Natural killer cell (primary cell): ENCODE measurements around the gene PRKG1. TPM values are rescaled to one million over a fixed set of nuclear protein-coding genes. Genes with fewer than 3 reads are reported as not detected.

Experiments used
- ATAC-seq, 3 donors: fragments of 150-1000 bp in 2 of 3; fragments of 200-7000 bp in 1 of 3; cut with Tn5 transposase; 1 replicate in 1 of 3; 2 replicates in 2 of 3; pipeline ENCODE4 v1.10.0; 2021; ENCODE audit warnings: mild to moderate bottlenecking in 2 of 3, moderate library complexity in 2 of 3
- DNase-seq, 2 donors: peaks; one replicate each; pipeline versions ENCODE4 v3.0.0 to v3.0.0-alpha.2; 2013 to 2021; ENCODE audit warnings: mixed read lengths in 1 of 2
- H3K27ac ChIP-seq: one replicate; pipeline ENCODE4 v1.5.1; 2013; ENCODE audit warnings: mild to moderate bottlenecking, low read length
- H3K27me3 ChIP-seq: one replicate; pipeline ENCODE4 v1.6.1; 2013; ENCODE audit warnings: low read length; ENCODE audit not compliant: control insufficient read depth, insufficient read depth
- H3K36me3 ChIP-seq: one replicate; pipeline ENCODE4 v1.6.1; 2013; ENCODE audit warnings: low read length; ENCODE audit not compliant: control insufficient read depth, insufficient read depth
- H3K4me1 ChIP-seq: one replicate; pipeline ENCODE4 v1.6.1; 2013; ENCODE audit warnings: low read length; ENCODE audit not compliant: control insufficient read depth, insufficient read depth
- H3K4me3 ChIP-seq: one replicate; pipeline ENCODE4 v1.5.1; 2013; ENCODE audit warnings: low read length
- H3K9me3 ChIP-seq: one replicate; pipeline ENCODE4 v1.6.1; 2013; ENCODE audit warnings: low read length; ENCODE audit not compliant: control insufficient read depth, insufficient read depth
- H3K27ac Mint-ChIP-seq, 2 donors: one replicate each; pipeline ENCODE4 v1.8.0; 2022; ENCODE audit warnings: mild to moderate bottlenecking in 2 of 2, mixed read lengths in 2 of 2, moderate library complexity in 1 of 2
- H3K27me3 Mint-ChIP-seq, 2 donors: one replicate each; pipeline ENCODE4 v1.8.0; 2022; ENCODE audit warnings: low read depth in 2 of 2, mixed read lengths in 2 of 2
- H3K36me3 Mint-ChIP-seq: one replicate; pipeline ENCODE4 v1.8.0; 2022; ENCODE audit warnings: mixed read lengths
- H3K4me1 Mint-ChIP-seq, 2 donors: one replicate each; pipeline ENCODE4 v1.8.0; 2022; ENCODE audit warnings: mixed read lengths in 2 of 2
- H3K4me3 Mint-ChIP-seq: one replicate; pipeline ENCODE4 v1.8.0; 2022; ENCODE audit warnings: mild to moderate bottlenecking, moderate library complexity, mixed read lengths
- H3K9me3 Mint-ChIP-seq, 2 donors: one replicate each; pipeline ENCODE4 v1.8.0; 2022; ENCODE audit warnings: mixed read lengths in 2 of 2
- WGBS: methylation state at CpG from one replicate; pipeline ENCODE4 v1.1.7; 2013; ENCODE audit warnings: missing lambda C conversion rate; ENCODE audit not compliant: insufficient coverage; 5-methylcytosine and 5-hydroxymethylcytosine counted together
- intact Hi-C: fragments of 100-400 bp; cut with micrococcal nuclease; formaldehyde crosslinking; loops from one replicate; pipeline ENCODE4 v1.14.2; 2022
- total RNA-seq, 4 donors: library from RNA; stranded (reverse); fragments of 120-200 nt in 1 of 4; gene quantifications; one replicate each; pipeline versions ENCODE4 v1.2.3 to v1.2.4, GENCODE V29; 2013 to 2022
- TF ChIP-seq, protein P1 (sequence below): fragments of 200-600 bp; IDR thresholded peaks from one replicate; pipeline ENCODE4 v1.8.0; 2022; ENCODE audit warnings: antibody characterized with exemption

Gene PRKG1
- total RNA-seq, 3 donors from 2014 or later (not counting 1 experiment from before 2014, with no cell fraction given): 0.23 to 0.41 (median 0.35) TPM

- Histone ChIP-seq H3K36me3 (no peaks in the 10 kb centered on the region), H3K4me1 (no peaks in the 10 kb centered on the region), H3K9me3 (no peaks in the 10 kb centered on the region), H3K4me3 (no peak overlapping the region), H3K27me3 (no peaks in the 10 kb centered on the region), H3K27ac (no peak overlapping the region)
- Mint-ChIP-seq H3K4me3 (no peak overlapping the region), H3K27ac (no peak overlapping the region), H3K9me3 (no peaks in the 10 kb centered on the region), H3K27me3 (no peaks in the 10 kb centered on the region), H3K36me3 (no peaks in the 10 kb centered on the region), H3K4me1 (no peaks in the 10 kb centered on the region)
- DNase-seq: no peak
- TF ChIP-seq, protein P1, sequence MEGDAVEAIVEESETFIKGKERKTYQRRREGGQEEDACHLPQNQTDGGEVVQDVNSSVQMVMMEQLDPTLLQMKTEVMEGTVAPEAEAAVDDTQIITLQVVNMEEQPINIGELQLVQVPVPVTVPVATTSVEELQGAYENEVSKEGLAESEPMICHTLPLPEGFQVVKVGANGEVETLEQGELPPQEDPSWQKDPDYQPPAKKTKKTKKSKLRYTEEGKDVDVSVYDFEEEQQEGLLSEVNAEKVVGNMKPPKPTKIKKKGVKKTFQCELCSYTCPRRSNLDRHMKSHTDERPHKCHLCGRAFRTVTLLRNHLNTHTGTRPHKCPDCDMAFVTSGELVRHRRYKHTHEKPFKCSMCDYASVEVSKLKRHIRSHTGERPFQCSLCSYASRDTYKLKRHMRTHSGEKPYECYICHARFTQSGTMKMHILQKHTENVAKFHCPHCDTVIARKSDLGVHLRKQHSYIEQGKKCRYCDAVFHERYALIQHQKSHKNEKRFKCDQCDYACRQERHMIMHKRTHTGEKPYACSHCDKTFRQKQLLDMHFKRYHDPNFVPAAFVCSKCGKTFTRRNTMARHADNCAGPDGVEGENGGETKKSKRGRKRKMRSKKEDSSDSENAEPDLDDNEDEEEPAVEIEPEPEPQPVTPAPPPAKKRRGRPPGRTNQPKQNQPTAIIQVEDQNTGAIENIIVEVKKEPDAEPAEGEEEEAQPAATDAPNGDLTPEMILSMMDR: no peak
- no peak for ATAC-seq
- WGBS: 65% methylated on average over 3 of the region's 5 CpGs
- intact Hi-C loops: no loop called here
Observed at GRCh38 chr10:51230887-51231585, 156.7 kb downstream of the PRKG1 start.

GRCh38 chr10:51231754-51232153 lies 157.5 kb downstream of the PRKG1 start:
- no peak for DNase-seq
- H3K27ac Mint-ChIP-seq: no peak overlapping the region
- intact Hi-C loops: no loop called here
- H3K27me3 Mint-ChIP-seq: no peaks in the 10 kb centered on the region
- Histone ChIP-seq H3K4me3 (no peak overlapping the region), H3K36me3 (no peaks in the 10 kb centered on the region), H3K9me3 (no peaks in the 10 kb centered on the region), H3K27me3 (no peaks in the 10 kb centered on the region), H3K27ac (no peak overlapping the region), H3K4me1 (no peaks in the 10 kb centered on the region)
- TF ChIP-seq, protein P1: no peak
- no peaks in the 10 kb centered on the region for H3K9me3 Mint-ChIP-seq
- 65% methylated on average over 1 of the region's 1 CpG for WGBS
- H3K4me1 Mint-ChIP-seq: no peaks in the 10 kb centered on the region
- no peaks in the 10 kb centered on the region for H3K36me3 Mint-ChIP-seq
- ATAC-seq: no peak
- H3K4me3 Mint-ChIP-seq: no peak overlapping the region

DNA sequence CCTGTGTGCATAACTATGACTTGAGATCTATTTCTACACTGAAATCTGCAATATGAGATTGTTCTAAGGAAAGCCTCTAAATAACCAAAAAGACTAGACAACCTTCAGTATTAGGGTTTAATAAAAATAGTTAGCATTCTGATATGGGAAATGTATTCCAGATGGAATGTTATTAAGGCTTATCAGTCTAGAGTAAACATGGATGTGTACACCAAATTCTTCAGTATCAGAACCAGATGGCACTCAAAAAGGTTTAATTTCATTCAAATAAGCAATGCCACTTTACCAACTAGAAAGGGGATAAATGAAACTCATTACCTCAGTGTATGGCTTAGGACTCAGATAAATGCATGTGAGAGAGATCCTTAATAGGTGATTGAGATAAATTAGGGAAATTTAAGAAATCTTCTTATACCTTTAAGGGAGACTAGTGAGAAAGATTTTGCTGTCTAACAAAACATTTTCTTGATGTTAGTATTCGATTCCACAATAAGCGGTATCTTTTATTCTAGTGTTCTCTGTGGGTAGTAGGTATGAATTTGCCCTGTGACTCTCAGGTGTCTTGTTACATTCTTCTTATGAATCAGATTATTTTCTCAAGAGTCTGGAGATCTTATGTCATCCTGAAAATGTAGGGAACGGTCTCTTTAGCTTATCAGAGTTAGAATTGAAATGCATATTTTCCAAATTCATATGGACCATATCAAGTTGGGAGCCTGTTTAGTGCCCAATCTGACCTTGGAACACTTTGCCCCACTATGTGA lies 159.2 kb downstream of the PRKG1 start:
- no peak for ATAC-seq
- H3K4me3 ChIP-seq: no peak overlapping the region
- Mint-ChIP-seq H3K27me3 (no peaks in the 10 kb centered on the region), H3K27ac (no peak overlapping the region), H3K4me3 (no peak overlapping the region), H3K9me3 (no peaks in the 10 kb centered on the region), H3K36me3 (no peaks in the 10 kb centered on the region), H3K4me1 (no peaks in the 10 kb centered on the region)
- WGBS: 100% methylated on average over 3 of the region's 3 CpGs
- no peak overlapping the region for H3K27ac ChIP-seq
- H3K9me3 ChIP-seq: no peaks in the 10 kb centered on the region
- intact Hi-C loops: no loop called here
- no peaks in the 10 kb centered on the region for H3K36me3 ChIP-seq
- no peak for DNase-seq
- H3K4me1 ChIP-seq: no peaks in the 10 kb centered on the region
- TF ChIP-seq, protein P1: no peak
- no peaks in the 10 kb centered on the region for H3K27me3 ChIP-seq
